ENCODE measurements around the gene RALGAPA1.
"Not testable (repeated sequence)": the region's sequence is repeated elsewhere in the genome, so short reads cannot be mapped to it uniquely, and the experiment has no call there.

RALGAPA1 gene

DNA sequence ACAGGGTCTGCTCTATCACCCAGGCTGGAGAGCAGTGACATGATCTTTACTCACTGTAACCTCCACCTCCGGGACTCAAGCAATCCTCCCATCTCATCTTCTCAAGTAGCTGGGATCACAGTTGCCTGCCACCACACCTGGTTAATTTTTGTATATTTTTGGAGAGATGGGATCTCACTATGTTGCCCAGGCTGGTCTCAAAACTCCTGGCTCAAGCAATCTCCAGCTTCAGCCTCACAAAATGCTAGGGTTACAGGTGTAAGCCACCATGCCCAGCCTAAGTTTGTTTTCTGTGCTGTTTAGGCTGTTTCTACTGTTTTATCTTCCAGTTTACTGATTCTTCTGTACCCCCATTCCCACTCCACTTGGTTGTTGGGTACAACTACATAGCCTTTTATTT, 208.8 kb downstream of the RALGAPA1 start:
- no peak overlapping the region for H3K27ac ChIP-seq (ENCODE audit: low read length)
- H3K9me3 ChIP-seq (ENCODE audit: control insufficient read depth in 1 of 2, low read length in 2 of 2), result no peaks in the 10 kb centered on the region
- H3K36me3 ChIP-seq (ENCODE audit: control insufficient read depth in 1 of 2, insufficient read depth in 2 of 2, low read length in 2 of 2), result peaks cover 24 to 64% of the 10 kb centered on the region in 2 donors
- H3K27me3 ChIP-seq (ENCODE audit: low read depth, low read length), result no peaks in the 10 kb centered on the region
- no peaks in the 10 kb centered on the region for H3K4me1 ChIP-seq (ENCODE audit: control insufficient read depth in 1 of 2, insufficient read depth in 2 of 2, low read length in 2 of 2)
- no peak overlapping the region for H3K4me3 ChIP-seq (ENCODE audit: low read depth in 1 of 2, low read length in 2 of 2)

DNA sequence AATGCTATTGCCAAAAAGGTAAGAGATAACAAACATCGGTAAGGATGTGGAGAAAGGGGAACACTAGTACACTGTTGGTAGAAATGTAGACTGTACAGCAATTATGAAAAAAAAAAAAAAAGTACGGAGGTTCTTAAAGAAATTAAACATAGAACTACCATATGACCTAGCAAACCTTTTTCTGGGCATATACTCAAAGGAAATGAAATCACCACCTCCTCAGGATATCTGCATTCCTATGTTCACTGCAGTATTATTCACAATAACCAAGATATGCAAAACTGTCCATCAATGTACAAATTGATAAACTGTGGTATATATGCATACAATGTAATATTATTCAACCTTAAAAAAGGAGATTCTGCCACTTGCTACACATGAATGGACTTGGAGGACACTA, 214.5 kb downstream of the RALGAPA1 start:
- Histone ChIP-seq H3K9me3 (ENCODE audit: control insufficient read depth in 1 of 2, low read length in 2 of 2) (no peaks in the 10 kb centered on the region), H3K4me1 (ENCODE audit: control insufficient read depth in 1 of 2, insufficient read depth in 2 of 2, low read length in 2 of 2) (no peaks in the 10 kb centered on the region), H3K27ac (ENCODE audit: low read length) (no peak overlapping the region), H3K36me3 (ENCODE audit: control insufficient read depth in 1 of 2, insufficient read depth in 2 of 2, low read length in 2 of 2) (peaks cover 13 to 47% of the 10 kb centered on the region in 2 donors), H3K27me3 (ENCODE audit: low read depth, low read length) (no peaks in the 10 kb centered on the region), H3K4me3 (ENCODE audit: low read depth in 1 of 2, low read length in 2 of 2) (no peak overlapping the region)

GRCh38 chr14:35587373-35587772, 221.7 kb downstream of the RALGAPA1 start:
- H3K4me1 ChIP-seq (ENCODE audit: control insufficient read depth in 1 of 2, insufficient read depth in 2 of 2, low read length in 2 of 2); H3K27me3 ChIP-seq (ENCODE audit: low read depth, low read length); H3K4me3 ChIP-seq (ENCODE audit: low read depth in 1 of 2, low read length in 2 of 2); H3K27ac ChIP-seq (ENCODE audit: low read length); H3K9me3 ChIP-seq (ENCODE audit: control insufficient read depth in 1 of 2, low read length in 2 of 2): not testable (repeated sequence)
- H3K36me3 ChIP-seq (ENCODE audit: control insufficient read depth in 1 of 2, insufficient read depth in 2 of 2, low read length in 2 of 2), result peaks cover 0 to 18% of the 10 kb centered on the region in 2 donors

GRCh38 chr14:35578639-35579038, 230.5 kb downstream of the RALGAPA1 start:
- Histone ChIP-seq H3K9me3 (ENCODE audit: control insufficient read depth in 1 of 2, low read length in 2 of 2) (no peaks in the 10 kb centered on the region), H3K4me3 (ENCODE audit: low read depth in 1 of 2, low read length in 2 of 2) (no peak overlapping the region), H3K27ac (ENCODE audit: low read length) (no peak overlapping the region), H3K4me1 (ENCODE audit: control insufficient read depth in 1 of 2, insufficient read depth in 2 of 2, low read length in 2 of 2) (no peaks in the 10 kb centered on the region), H3K36me3 (ENCODE audit: control insufficient read depth in 1 of 2, insufficient read depth in 2 of 2, low read length in 2 of 2) (peaks cover 0 to 6% of the 10 kb centered on the region in 2 donors), H3K27me3 (ENCODE audit: low read depth, low read length) (no peaks in the 10 kb centered on the region)

DNA sequence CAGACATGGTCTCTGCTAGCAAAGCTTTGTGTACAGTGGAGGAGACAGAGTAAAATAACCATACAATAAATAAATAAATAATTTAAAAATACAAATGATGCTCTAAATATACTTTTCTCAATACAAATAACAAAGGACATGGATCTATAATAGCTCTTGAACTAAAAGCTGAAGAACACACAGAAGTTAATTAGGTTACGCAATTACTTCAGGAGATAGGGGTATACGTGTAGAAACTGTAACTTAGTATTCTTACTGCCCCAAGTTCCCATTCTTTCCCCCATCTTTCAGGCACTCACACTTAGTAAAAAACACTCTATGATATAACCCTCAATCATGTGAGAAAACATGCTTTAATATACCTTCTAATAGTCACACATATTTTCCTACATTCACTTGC, 231.0 kb downstream of the RALGAPA1 start:
- no peaks in the 10 kb centered on the region for H3K9me3 ChIP-seq (ENCODE audit: control insufficient read depth in 1 of 2, low read length in 2 of 2)
- H3K36me3 ChIP-seq (ENCODE audit: control insufficient read depth in 1 of 2, insufficient read depth in 2 of 2, low read length in 2 of 2), result peaks cover 0 to 6% of the 10 kb centered on the region in 2 donors
- no peak overlapping the region for H3K4me3 ChIP-seq (ENCODE audit: low read depth in 1 of 2, low read length in 2 of 2)
- H3K27me3 ChIP-seq (ENCODE audit: low read depth, low read length), result no peaks in the 10 kb centered on the region
- H3K27ac ChIP-seq (ENCODE audit: low read length), result no peak overlapping the region
- no peaks in the 10 kb centered on the region for H3K4me1 ChIP-seq (ENCODE audit: control insufficient read depth in 1 of 2, insufficient read depth in 2 of 2, low read length in 2 of 2)

DNA sequence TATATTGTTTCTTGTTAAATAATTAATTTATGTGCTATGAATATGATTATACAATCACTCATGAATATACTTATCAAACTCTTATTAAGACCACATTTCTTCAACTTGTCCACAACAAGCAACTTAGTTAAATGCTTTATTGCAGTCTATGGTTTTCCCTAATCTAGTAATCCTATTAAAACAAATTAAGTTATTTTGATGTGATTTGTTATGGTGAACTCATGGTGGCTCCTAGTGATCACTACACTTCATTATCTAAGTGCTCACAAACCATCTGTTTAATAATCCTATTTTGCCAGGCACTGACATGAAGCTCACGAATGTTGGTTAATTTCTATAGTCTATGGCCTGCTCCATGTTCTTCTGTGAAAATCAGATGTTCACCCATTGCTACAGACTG, 232.2 kb downstream of the RALGAPA1 start:
- Histone ChIP-seq H3K27me3 (ENCODE audit: low read depth, low read length) (no peaks in the 10 kb centered on the region), H3K4me1 (ENCODE audit: control insufficient read depth in 1 of 2, insufficient read depth in 2 of 2, low read length in 2 of 2) (no peaks in the 10 kb centered on the region), H3K27ac (ENCODE audit: low read length) (no peak overlapping the region), H3K9me3 (ENCODE audit: control insufficient read depth in 1 of 2, low read length in 2 of 2) (no peaks in the 10 kb centered on the region), H3K4me3 (ENCODE audit: low read depth in 1 of 2, low read length in 2 of 2) (no peak overlapping the region), H3K36me3 (ENCODE audit: control insufficient read depth in 1 of 2, insufficient read depth in 2 of 2, low read length in 2 of 2) (peaks cover 0 to 5% of the 10 kb centered on the region in 2 donors)

DNA sequence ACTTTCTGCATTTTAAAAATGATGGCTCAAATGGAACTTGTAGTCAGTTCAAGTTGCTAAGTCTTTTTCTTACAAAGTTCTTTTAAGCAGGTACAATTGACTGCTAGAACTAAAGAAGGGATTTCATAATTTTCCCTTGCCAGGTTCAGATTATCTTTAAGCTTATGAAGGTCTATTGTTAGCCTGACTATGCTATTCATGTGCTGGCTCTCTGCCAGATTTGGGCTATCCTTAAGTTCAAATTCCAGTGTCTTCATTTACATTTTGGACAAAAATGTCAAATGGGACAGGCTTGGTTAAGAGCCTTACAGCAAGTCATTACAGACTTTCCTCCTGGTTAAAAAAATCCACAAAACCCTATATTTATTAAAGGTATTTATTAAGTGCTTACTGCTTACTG, 232.8 kb downstream of the RALGAPA1 start:
- Histone ChIP-seq H3K4me1 (ENCODE audit: control insufficient read depth in 1 of 2, insufficient read depth in 2 of 2, low read length in 2 of 2) (no peaks in the 10 kb centered on the region), H3K27me3 (ENCODE audit: low read depth, low read length) (no peaks in the 10 kb centered on the region), H3K27ac (ENCODE audit: low read length) (no peak overlapping the region), H3K4me3 (ENCODE audit: low read depth in 1 of 2, low read length in 2 of 2) (no peak overlapping the region), H3K36me3 (ENCODE audit: control insufficient read depth in 1 of 2, insufficient read depth in 2 of 2, low read length in 2 of 2) (peaks cover 0 to 5% of the 10 kb centered on the region in 2 donors), H3K9me3 (ENCODE audit: control insufficient read depth in 1 of 2, low read length in 2 of 2) (no peaks in the 10 kb centered on the region)

- no peaks in the 10 kb centered on the region for H3K9me3 ChIP-seq (ENCODE audit: control insufficient read depth in 1 of 2, low read length in 2 of 2)
- H3K27me3 ChIP-seq (ENCODE audit: low read depth, low read length), result no peaks in the 10 kb centered on the region
- H3K4me1 ChIP-seq (ENCODE audit: control insufficient read depth in 1 of 2, insufficient read depth in 2 of 2, low read length in 2 of 2), result no peaks in the 10 kb centered on the region
- no peak overlapping the region for H3K4me3 ChIP-seq (ENCODE audit: low read depth in 1 of 2, low read length in 2 of 2)
- H3K27ac ChIP-seq (ENCODE audit: low read length), result no peak overlapping the region
- H3K36me3 ChIP-seq (ENCODE audit: control insufficient read depth in 1 of 2, insufficient read depth in 2 of 2, low read length in 2 of 2), result peaks cover under 1 to 5% of the 10 kb centered on the region in 2 donors
These were observed 235.2 kb downstream of the RALGAPA1 start for GRCh38 chr14:35573911-35574310.

DNA sequence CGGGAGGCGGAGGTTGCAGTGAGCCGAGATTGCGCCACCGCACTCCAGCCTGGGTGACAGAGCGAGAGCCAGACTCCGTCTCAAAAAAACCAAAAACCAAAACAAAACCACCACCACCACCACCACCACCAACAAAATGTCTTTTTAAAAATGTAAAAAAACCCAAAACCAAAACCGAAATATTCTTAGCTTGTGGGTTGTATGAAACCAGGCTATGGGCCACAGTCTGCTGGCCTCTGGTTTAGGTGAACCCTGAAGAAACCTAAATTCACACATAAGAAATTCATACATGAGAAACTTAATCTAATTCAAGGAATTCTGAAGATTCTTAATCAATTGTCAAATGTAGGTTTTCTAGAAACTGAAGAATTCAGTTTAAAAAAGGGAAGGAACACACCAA, 237.5 kb downstream of the RALGAPA1 start:
- Histone ChIP-seq H3K4me3 (ENCODE audit: low read depth in 1 of 2, low read length in 2 of 2) (no peak overlapping the region), H3K27ac (ENCODE audit: low read length) (no peak overlapping the region), H3K4me1 (ENCODE audit: control insufficient read depth in 1 of 2, insufficient read depth in 2 of 2, low read length in 2 of 2) (no peaks in the 10 kb centered on the region), H3K27me3 (ENCODE audit: low read depth, low read length) (no peaks in the 10 kb centered on the region), H3K9me3 (ENCODE audit: control insufficient read depth in 1 of 2, low read length in 2 of 2) (no peaks in the 10 kb centered on the region), H3K36me3 (ENCODE audit: control insufficient read depth in 1 of 2, insufficient read depth in 2 of 2, low read length in 2 of 2) (peaks cover 5 to 9% of the 10 kb centered on the region in 2 donors)

DNA sequence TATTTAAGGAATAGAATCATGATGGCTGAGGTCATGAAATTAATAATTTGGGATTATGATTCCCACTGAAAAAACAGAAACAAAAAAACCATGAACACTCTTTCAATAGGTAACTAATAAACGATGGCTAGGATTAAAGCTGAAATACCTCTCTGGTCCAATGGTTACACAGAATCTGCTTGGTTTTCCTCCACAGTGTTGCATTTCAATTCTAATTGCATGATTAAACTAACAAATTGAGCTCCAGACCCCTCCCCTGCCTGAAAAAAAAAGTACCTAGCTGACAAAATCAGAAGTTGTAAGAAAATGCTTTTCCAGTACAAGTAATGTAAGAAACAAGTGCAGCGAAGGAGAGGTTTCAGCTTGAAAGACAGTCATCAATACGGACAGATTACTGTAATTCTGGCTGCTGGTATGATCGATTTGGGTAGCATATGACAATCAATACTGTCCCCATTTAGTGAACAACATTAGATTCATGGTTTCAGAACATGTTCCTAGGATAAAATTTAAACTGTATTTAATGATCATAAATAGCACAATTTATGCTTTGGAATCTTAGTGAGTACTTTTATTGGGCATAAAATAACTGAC, 243.1 kb downstream of the RALGAPA1 start:
- Histone ChIP-seq H3K27me3 (ENCODE audit: low read depth, low read length) (no peaks in the 10 kb centered on the region), H3K27ac (ENCODE audit: low read length) (no peak overlapping the region), H3K4me3 (ENCODE audit: low read depth in 1 of 2, low read length in 2 of 2) (no peak overlapping the region), H3K9me3 (ENCODE audit: control insufficient read depth in 1 of 2, low read length in 2 of 2) (no peaks in the 10 kb centered on the region), H3K4me1 (ENCODE audit: control insufficient read depth in 1 of 2, insufficient read depth in 2 of 2, low read length in 2 of 2) (no peaks in the 10 kb centered on the region), H3K36me3 (ENCODE audit: control insufficient read depth in 1 of 2, insufficient read depth in 2 of 2, low read length in 2 of 2) (peaks cover 0 to 16% of the 10 kb centered on the region in 2 donors)

DNA sequence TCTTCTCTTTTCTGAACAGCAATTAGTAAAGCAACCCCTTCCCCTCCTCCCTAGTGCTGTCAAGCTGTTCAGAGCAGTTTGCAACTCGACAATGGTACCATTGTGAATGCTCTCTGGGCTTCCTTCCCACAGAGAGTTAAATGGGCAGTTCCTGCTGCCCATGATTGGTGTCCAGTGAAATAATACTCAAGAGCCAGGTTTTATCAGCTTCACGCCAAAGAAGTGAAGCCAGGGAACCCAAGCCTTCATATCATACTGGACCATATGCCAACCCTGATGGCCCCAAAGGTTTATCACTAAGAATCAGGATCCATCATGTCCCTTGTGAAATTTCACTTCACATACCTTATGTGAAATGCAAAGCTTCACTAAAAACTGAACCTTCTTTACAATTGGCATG, 250.4 kb downstream of the RALGAPA1 start:
- no peaks in the 10 kb centered on the region for H3K27me3 ChIP-seq (ENCODE audit: low read depth, low read length)
- no peak overlapping the region for H3K4me3 ChIP-seq (ENCODE audit: low read depth in 1 of 2, low read length in 2 of 2)
- peaks cover 0 to 6% of the 10 kb centered on the region in 2 donors for H3K36me3 ChIP-seq (ENCODE audit: control insufficient read depth in 1 of 2, insufficient read depth in 2 of 2, low read length in 2 of 2)
- no peaks in the 10 kb centered on the region for H3K9me3 ChIP-seq (ENCODE audit: control insufficient read depth in 1 of 2, low read length in 2 of 2)
- no peak overlapping the region for H3K27ac ChIP-seq (ENCODE audit: low read length)
- no peaks in the 10 kb centered on the region for H3K4me1 ChIP-seq (ENCODE audit: control insufficient read depth in 1 of 2, insufficient read depth in 2 of 2, low read length in 2 of 2)

GRCh38 chr14:35557221-35557747, 251.8 kb downstream of the RALGAPA1 start:
- no peaks in the 10 kb centered on the region for H3K9me3 ChIP-seq (ENCODE audit: control insufficient read depth in 1 of 2, low read length in 2 of 2)
- H3K27me3 ChIP-seq (ENCODE audit: low read depth, low read length), result no peaks in the 10 kb centered on the region
- no peak overlapping the region for H3K4me3 ChIP-seq (ENCODE audit: low read depth in 1 of 2, low read length in 2 of 2)
- no peaks in the 10 kb centered on the region for H3K4me1 ChIP-seq (ENCODE audit: control insufficient read depth in 1 of 2, insufficient read depth in 2 of 2, low read length in 2 of 2)
- H3K36me3 ChIP-seq (ENCODE audit: control insufficient read depth in 1 of 2, insufficient read depth in 2 of 2, low read length in 2 of 2), result no peaks in the 10 kb centered on the region
- H3K27ac ChIP-seq (ENCODE audit: low read length), result no peak overlapping the region

All from muscle layer of duodenum (tissue), 2 donors.